ENCODE data around the gene LRP11.
A peak's percentile ranks its signal among the peaks of the same experiment; 100 is the strongest.
"Not testable (repeated sequence)": the region's sequence is repeated elsewhere in the genome, so short reads cannot be mapped to it uniquely, and the experiment has no call there.

LRP11 gene

DNA sequence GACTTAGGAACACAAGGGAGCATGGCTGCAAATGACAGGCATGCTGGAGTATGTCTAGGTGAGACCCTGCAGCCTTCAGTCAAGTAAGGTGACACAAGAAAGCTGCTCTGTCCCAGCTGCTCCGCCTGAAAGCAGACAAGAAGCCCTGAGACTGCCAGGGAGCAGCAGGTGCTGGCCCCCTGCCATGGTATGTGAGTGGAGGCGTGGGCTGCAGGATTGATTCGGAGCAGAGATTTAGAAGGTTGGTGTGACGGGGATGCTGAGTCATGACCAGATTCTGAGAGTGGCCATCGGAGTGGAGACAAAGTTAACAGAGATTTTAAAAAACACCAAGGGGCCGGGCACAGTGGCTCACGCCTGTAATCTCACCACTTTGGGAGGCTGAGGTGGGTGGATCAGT lies 17.8 kb downstream of the LRP11 start:
- no peak for DNase-seq

DNA sequence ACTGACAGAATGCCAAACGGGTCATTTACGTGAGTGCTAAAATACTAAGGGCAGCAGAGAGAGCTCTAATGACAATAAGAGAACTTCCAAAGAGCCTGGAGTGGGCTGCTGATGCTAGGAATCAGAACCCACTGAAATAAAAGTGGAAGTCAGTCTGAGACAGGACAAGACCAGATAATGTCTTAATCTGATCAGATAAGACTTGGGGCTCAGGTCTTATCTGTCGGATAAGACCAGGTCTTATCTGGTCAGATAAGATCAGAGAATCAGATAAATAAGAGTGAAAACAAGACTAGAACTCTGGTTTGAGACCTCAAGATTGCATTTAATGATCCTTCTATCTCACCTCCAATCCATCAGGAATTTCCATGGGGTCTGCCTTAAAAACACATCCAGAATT lies 18.6 kb downstream of the LRP11 start:
- no peak for DNase-seq

DNA sequence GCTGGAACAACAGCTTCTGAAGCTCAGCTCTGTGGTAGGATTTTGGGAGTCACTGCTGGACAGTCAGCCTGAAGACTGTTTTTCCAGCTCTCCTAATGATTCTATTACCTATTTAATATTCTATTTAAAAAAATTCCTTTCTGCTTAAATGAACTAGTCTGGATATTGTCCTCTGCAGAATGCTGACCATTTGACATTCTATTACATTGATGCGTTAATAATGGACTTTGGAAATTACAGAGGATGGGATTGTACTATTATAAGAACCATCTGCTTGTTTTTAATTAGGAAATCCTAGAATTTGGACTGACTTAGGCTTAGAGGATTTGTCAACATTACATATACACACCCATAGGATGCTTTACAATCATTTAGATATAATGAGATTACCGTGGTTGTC lies 19.7 kb downstream of the LRP11 start:
- no peak for DNase-seq

DNA sequence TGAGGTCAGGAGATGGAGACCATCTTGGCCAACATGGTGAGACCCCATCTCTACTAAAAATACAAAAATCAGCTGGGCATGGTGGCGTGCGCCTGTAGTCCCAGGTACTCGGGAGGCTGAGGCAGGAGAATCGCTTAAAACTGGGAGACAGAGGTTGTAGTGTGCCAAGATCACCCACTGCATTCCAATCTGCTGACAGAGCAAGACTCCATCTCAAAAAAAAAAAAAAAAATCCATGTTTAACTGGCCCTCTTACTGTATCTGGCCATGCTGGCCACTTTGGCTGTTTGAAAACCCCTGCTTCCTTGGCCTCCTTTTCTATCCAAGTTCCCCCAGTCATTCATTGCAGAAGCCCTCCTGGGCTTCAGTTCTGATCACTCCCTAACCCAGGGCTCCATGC lies 20.1 kb downstream of the LRP11 start:
- not testable (repeated sequence) for DNase-seq

DNA sequence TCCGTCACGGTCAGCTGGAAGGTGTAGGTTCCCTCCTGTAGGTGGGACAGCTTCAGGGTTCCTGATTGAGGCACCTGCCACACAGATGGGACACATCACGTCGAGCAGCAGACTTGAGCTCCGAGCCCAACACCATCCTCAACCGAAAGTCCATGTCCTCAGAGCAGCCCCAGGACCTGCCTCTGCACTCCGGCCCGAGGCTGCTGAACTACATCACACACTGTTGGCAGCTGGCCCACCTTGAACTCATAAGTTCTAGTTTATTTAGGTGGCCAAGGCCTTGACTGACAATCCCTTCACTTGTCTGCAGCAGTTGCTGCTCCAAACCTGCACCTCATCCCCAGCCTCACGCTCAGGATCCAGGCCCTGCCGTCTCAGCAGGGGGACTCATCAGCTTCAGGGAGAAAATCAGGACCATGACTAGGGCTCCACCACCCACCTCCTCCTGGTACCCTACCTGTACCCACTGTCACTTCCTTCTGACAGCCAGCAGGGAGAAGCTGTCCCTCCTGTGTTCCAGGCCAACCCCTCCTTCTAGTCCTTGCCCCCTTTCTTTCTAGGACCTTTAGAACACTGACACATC lies 21.0 kb downstream of the LRP11 start:
- DNase-seq, result no peak

DNA sequence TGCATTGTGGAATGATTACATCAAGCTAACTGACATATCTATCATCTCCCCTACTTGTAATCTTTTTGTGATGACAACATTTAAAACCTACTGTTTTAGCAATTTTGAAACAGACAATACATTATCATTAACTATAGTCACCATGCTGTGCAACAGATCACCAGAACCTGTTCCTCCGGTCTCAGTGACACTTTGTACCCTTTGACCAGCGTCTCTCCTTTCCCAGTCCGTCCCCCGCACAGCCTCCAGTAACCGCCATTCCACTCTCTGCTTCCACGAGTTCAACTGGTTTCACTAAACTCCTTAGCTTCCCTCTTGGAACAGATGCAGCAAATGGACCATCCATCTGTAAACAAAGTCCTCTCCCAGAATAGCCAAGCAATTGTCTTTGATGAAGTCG lies 21.8 kb downstream of the LRP11 start:
- no peak for DNase-seq

DNA sequence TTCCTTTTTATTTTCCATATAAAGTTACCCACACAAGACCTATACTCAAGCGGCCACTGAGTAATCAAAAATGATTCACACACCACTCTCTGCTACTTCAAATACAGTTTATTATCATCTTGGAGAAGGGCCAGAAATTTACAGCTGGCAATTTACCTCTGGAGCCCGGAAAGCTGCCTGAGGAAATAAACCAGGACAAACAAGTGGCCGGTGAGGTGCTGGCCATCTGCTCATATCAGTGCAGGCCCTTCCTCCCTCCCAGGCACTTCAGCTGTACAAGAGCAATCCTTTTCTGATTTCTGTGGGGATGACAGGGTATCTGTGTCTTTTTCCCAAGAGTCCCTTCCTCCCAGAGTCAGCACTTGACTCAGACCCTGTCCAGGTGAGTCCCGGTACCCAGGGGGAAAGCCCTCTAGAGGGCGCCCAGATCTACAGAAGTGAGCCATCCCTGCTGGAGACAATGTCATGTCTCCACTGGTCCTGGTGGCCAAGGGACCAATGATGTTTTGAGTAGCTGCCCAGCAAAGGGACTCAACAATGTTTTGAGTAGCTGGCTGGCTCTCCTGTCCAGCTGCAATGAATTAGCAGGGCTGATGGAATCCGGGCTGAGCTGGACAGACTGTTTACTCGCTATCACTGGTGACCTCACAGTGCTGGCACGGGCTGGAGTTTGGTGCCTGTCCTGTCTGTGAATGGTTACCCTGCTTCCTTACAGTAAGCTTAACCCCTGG lies 23.6 kb downstream of the LRP11 start:
- peak; percentile 68 for DNase-seq

DNA sequence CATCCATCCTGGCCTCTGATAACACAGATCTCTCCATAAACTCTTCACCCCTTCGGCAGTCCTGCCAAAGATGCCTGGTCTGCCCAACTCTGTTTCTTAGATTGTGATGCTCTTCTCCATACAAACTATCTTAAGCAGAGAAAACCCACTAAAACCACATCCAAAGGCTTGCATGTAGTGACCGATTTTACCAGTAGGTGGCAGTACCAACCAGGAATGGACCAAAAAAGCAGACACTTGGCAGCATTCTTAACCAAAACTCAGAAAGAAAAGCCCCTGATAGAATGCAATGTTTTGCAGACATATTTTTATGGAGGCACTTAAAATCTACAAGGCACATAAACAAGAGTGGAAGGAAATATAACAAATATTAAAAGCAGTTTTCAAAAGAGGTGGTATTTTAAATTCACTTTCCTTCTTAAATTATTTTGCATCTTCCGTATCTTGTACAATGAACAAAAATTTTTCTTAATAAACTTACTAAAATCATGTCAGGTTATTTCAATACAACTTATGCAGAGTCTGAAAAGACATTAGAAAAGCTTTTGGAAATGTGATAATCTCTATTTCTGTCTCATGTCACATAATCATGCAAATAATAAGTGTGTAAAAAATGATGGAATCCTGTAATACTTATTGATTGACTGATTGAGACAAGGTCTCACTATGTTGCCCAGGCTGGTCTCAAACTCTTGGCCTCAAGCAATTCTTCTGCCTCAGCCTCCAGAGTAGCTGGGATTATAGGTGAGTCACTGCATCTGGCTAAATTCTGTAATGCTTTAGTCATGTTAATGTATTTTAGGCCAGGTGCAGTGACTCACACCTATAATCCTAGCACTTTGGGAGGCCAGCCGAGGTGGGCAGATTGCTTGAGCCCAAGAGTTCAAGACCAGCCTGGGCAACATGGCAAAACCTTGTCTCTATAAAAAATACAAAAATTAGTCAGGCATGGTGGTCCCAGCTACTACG lies 29.4 kb downstream of the LRP11 start:
- DNase-seq, result peak; percentile 85

DNA sequence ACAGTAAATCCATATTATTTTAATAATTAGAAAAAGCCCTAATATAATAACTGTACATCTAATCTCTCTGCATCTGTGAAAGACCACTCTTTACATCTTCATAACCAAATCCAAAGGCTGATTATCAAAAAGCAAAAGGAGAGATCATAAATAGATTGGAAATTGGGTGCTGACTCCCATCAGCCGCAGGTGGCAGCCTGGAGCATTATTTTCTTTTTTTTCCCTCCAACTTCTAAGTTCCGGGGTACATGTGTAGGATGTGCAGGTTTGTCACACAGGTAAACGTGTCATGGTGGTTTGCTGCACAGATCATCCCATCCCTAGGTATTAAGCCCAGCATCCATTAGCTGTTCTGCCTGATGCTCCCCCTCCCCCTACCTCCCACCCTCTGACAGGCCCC lies 30.5 kb downstream of the LRP11 start:
- DNase-seq, result no peak

DNA sequence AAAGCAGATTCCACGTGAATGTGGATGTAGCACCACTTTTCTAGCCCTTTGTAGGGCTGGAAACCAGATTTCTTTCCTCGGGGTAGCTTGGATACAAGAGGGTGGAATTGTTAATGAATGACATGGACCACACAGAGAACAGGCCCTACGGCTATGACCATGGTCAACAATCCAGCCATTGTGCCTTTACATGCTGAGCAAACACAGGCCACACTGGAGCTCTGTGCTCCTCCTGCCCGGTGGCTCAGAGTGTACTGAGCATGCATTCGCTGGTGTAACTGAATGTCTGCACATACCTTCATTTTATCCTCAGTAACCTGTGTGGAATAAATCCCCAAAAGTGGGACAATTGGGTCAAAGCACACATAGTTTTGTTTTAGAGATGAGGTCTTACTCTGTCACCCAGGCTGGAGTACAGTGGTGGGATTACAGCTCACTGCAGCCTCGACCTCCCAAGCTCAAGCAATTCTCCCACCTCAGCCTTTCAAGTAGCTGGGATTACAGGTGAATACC lies 32.8 kb downstream of the LRP11 start:
- no peak for DNase-seq

DNA sequence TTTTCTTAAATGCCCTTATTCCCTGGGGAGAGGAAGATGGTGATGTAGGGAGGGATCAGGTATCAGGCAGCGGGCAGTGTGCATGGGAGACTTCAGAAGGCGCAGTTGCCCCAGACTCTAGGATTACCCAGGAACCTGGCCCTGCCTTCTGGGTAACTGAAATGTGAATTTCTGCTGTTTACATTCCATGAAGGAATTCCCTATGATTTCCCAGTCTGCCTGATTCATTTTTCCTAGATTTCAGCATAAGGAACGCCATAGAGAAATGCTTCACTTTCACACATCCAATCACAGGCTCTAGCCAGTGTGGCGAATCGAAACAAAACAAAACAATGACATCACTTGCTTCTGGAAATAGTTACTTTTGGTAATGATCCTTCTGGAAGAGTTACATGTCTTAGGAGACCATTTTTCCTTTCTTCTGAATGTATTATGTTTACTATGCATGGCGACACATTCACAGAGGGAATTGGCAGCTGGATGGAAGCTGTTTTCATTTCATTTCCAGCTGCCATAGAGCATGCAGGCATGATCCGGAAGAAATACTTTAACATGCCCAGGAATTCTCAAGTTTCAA lies 33.3 kb downstream of the LRP11 start:
- DNase-seq, result no peak

DNA sequence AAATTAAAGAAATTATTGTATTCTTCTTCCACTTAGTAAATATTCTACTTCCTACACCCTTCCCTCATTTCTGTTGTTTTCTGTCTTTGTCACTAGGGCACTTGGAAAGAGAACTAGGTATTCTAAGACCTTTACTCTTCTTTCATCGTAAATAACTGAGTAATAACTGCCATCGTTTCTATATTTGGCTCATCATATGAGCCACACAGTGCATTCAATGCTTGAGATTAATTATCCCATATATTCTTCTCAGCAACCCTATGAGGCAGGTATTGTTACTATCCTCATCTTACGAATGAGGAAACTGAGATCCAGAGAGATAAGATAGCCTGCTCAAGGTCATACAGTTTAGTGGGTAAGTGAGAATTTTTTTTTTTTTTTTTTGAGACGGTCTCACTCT lies 38.9 kb downstream of the LRP11 start:
- DNase-seq, result no peak

DNA sequence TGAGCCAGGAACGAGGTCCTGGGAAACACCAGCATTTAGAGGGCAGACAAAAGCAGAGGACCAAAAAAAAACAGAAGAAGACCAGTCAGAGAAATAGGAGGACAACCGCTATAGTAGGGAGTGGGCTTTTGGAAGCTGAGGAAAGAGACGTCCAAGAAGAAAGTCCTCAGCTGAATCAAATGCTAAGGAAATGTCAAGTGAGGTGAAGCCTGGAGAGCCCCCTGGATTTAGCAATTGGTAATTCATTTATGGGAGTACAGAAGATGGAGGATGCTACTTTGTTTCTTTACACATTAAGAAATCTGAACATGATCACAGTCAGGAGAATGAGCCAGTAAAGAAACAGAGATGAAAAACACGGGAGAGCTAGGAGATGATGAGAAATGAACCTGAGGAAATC lies 41.1 kb downstream of the LRP11 start:
- peak; percentile 31 for DNase-seq

DNA sequence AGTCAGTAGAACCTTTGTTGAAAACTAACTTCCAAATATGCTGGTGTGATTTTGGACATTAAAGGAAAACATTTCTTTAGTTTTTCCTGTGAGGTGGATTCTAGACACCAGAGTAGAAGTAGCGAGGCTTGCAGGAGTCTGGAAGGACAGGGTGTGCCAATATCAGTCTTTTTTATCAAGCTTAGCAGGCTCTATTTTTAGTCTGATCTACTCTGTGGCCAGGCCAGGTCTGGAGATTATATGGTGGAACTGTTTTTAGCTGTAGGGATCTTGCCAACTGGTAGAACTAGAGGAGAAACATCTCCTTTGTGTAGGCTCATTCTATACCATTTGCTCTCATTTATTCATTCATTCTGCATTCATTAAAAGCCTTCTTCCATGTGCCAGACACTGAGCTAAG lies 42.7 kb downstream of the LRP11 start:
- peak; percentile 24 for DNase-seq

DNA sequence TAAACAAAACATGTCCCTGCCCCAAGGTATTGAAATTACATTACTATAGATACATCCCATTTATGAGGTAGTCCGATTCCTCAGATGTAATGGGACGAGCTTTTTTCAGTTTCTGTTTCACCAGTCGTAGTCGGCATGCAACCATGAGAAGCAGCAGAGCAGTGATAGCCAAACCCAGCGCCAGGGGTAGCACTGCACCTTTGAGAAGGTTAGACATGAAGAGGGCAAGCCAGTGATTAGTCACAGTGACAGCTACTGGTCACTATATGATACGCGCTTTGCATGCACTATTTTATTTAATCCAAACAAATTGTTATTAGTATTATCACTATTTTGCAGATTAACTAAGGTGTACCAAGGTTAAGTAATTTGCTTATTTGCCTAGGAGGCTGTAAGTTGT lies 43.7 kb downstream of the LRP11 start:
- DNase-seq, result peak; percentile 13

DNA sequence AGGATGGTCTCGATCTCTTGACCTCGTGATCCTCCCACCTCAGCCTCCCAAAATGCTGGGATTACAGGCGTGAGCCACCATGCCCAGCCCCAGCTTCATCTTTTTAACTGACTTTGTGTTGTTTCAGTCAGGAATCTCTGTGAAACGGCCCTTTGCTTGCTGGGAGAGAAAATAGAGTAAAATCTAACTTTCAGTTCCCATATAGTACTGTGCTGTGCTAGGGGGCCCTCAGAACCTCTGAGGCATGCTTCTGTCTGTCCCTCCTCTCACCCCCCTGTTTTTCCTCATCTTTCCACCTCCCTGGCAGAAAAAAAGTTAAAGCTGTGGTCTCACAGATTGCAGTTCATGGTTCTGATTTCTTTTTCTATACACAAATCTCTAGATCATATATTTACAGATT lies 48.4 kb downstream of the LRP11 start:
- no peak for DNase-seq

DNA sequence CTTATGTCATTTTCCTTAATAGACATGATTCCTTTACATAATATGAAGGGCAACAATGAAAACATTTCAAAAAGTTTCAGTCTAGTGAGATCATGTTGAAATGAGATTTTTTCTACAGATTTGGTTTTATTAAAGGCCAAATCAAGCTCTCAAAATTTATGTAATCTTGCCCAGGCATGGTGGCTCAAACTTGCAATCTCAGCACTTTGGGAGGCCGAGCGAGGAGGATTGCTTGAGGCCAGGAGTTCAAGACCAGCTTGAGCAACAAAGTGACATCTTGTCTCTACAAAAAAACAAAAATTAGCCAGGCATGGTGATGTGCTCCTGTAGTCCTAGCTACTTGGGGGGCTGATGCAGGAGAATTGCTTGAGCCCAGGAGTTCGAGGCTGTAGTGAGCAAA lies 50.8 kb downstream of the LRP11 start:
- DNase-seq, result no peak

DNA sequence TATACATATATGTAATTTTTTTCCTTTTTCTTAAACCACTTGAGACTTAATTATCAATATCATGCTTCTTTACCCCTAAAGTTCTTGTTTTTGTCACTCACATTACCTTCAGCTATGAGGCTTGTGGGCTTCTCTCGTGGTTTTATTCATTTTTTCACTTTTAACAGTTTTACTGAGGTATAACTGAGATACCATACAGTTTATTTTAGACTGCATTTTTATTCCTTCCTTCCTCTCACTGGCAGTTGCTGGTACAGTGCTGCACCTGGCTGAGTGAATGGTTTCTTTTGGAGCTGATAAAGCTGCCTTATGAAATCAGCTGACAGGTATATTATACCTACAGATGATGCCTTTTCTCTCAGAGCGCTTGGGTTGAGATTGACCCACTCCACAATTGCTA lies 54.4 kb downstream of the LRP11 start:
- DNase-seq, result no peak

DNA sequence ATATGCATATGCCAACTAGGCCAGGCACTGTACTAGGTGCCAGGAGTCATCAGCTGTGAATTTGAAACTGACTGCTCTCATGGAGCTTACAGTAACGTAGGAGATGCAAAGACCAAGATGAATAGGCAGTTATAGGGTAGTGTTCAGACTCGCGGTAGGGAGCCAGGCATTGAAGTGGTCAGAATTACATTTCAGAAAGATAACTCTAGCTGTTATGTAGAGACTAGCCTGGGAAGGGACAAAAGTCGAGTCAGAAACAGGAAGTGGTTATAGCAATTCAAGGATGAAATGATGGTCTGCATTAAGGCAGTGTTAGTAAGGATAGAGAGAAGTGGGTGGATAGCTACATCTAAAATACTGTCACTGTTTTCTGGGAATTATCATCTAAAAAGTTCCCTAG lies 58.0 kb downstream of the LRP11 start:
- DNase-seq, result peak; percentile 62

DNA sequence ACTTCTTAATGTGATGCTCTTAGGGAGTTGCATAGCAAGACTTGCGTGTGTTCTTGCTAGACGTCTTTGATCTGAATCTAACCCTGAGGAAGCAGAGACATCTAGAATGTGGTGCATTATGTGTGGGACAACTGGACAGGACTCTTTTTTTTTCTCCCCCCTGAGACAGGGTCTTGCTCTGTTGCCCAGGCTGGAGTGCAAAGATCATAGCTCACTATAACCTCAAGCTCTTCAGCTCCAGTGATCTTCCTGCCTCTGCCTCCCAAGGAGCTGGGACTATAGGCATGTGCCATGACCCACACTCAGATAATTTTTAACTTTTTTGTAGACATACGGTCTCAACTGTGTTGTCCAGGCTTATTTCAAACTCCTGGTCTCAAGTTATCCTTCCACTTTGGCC lies 80.6 kb downstream of the LRP11 start:
- no peak for DNase-seq

DNA sequence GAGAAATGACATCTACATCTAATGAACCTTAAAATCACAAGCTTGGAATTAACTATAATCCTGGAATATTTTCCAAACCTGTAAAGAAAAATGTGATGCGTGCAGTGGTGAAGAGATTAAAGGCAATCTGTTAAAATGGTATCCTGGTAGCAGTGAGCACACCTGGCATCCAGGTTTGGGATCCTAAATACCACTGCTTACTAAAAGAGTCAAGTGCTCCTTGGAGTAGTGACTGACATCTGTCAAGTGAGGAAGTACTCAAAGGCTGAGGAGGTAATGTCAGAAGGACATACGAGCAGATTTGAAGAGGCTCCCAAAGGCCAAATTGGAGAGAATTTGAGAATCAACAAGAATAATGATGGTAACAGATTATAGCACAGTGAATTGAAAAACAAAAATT lies 81.8 kb downstream of the LRP11 start:
- DNase-seq, result no peak

DNA sequence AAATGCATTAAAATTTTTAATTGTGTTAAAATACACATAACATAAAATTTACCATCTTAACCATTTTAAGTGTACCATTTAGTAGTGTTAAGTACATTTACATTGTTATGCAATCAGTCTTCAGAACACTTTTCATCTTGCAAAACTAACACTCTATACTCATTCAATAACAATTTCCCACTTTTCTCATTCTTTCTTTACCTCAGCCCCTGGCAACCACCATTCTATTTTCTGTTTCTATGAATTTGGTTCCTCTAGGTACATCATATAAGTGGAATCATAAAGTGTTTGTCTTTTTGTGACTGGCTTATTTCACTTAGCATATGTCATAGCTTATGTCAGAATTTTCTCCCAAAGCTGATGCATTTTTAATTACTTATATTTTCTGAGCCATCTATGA lies 82.4 kb downstream of the LRP11 start:
- no peak for DNase-seq

DNA sequence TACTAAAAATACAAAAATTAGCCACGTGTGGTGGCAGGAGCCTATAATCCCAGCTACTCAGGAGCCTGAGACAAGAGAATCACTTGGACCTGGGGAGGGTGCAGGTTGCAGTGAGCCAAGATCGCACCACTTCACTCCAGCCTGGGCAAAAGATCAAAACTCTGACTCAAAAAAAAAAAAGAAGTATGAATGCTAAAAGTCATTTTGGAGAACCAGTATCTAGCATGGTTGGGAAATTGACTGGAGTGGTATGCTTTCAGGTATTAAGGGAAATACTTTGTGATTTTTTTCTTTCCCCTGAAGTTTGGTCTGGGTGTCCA lies 84.6 kb downstream of the LRP11 start:
- DNase-seq, result no peak

DNA sequence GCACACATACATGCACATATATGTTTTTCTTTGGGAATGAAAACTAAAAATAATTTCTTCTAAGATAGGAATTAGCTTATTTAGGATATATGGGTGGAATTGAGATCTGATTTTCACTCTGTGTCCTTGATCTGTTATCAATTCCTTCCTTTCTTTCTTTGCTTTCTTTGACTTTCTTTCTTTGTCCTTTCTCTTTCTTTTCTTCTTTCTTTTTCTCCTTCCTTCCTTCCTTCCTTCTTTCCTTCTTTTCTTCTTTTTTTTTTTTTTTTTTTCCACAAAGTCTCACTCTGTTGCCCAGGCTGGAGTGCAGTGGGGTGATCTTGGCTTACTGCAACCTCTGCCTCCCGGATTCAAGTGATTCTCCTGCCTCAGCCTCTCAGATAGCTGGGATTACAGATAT lies 86.5 kb downstream of the LRP11 start:
- DNase-seq, result no peak
